Mononuclear cell (primary cell): Measurements from ENCODE around the gene TAF13. TPM values are rescaled to one million over a fixed set of nuclear protein-coding genes. Genes with fewer than 3 reads are reported as not detected.
A peak's percentile ranks its signal among the peaks of the same experiment; 100 is the strongest.

Source experiments
- H3K27me3 ChIP-seq: 2 replicates; pipeline ENCODE4 v1.6.0; 2011; ENCODE audit warnings: low read length, control low read depth; ENCODE audit not compliant: insufficient read depth
- H3K4me1 ChIP-seq: 2 replicates; pipeline ENCODE4 v1.5.1; 2011; ENCODE audit warnings: mild to moderate bottlenecking, low read length, control low read depth; ENCODE audit not compliant: insufficient read depth
- H3K4me3 ChIP-seq: 2 replicates; pipeline ENCODE4 v1.5.1; 2011; ENCODE audit warnings: mild to moderate bottlenecking, low read length, moderate library complexity
- H3K9me3 ChIP-seq: 2 replicates; pipeline ENCODE4 v1.5.1; 2011; ENCODE audit warnings: low read depth, mild to moderate bottlenecking, control low read depth, low read length
- total RNA-seq: library from RNA; depleted of rRNA; stranded (reverse); fragments of >200 nt; gene quantifications from one replicate; pipeline ENCODE4 v1.2.3, GENCODE V29; 2012

The TAF13 gene
- total RNA-seq, 1 donor = 59.2 TPM

DNA sequence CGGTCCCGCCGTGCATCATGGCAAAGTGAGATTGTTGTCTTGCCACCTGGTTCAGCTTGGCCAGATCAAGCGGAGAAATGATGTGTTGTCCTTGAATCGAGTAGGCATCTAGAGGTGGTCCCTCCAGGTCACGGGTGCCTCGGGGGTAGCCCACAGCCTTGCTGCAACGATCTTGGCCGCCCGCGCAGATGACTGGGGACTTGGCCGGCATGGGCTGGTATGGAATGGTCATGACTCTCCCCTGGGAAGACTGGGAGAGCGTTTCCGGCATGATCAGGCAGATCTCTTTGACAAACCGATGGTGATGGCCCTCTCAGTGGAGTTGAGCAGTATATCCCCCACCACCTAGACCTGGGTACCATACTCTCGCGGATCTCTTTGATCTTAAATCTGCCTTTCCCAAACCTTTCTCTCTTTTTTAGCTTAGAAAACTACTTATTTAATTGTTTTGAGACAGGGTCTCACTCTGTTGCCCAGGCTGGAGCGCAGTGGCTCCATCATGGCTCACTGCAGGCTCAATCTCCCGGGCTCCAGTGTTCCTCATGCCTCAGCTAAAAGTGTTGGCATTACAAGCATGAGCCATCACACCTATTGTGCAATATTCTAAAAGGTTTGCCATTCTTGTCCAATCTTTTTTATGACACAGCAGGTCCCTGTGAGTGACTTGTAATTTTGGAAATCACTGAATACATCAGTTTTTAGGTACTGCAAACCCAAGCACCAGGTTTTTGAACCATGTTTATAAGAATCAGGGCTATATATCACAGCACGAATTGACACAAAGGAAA is 28.8 kb upstream of the TAF13 start:
- H3K9me3 ChIP-seq = no peaks in the 10 kb centered on the region
- H3K27me3 ChIP-seq = no peaks in the 10 kb centered on the region
- no peak overlapping the region for H3K4me3 ChIP-seq
- peaks cover 12% of the 10 kb centered on the region for H3K4me1 ChIP-seq

DNA sequence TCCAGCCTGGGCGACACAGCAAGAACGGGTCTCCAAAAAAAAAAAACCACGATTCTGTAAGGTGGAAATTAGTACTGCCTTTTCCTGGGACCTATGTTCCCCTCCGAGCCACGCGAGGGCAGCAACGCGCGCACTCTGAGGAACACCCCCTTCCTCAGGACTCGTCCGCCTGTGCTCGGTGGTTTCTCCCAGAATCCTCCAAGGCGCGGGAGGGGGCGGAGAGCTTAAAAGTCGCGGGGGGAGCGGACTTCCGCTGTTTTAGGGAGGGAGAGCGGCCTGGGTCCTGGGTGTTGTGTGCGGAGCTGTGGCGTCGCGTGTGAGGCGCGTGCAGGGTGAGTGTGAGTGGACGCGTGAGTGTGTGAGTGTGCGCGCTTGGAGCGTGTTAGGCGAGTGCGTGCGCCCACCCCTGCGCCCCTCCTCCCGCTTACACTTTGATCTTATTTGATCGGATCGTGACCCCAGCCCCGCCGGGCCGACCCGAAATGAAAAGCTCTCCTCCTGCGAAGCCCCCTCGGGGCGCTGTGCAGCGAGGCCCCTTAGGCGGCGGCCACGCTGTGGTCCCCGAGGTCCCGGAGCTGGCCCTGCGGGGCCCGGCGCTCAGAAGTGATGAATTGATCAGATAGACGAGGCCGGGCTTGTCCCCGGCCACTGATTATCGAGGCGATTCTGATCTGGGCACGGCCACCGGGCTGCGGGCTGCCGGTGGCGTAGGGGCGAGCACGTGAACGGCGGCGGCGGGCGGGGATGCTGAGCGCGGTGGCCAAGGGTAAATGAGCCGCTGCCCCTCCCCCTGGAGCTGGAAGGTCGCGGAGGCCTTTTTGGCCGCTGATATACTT is 24.4 kb upstream of the TAF13 start:
- H3K9me3 ChIP-seq = no peaks in the 10 kb centered on the region
- H3K4me1 ChIP-seq = peaks cover 12% of the 10 kb centered on the region
- no peaks in the 10 kb centered on the region for H3K27me3 ChIP-seq
- H3K4me3 ChIP-seq = peak overlapping the region; percentile 75

DNA sequence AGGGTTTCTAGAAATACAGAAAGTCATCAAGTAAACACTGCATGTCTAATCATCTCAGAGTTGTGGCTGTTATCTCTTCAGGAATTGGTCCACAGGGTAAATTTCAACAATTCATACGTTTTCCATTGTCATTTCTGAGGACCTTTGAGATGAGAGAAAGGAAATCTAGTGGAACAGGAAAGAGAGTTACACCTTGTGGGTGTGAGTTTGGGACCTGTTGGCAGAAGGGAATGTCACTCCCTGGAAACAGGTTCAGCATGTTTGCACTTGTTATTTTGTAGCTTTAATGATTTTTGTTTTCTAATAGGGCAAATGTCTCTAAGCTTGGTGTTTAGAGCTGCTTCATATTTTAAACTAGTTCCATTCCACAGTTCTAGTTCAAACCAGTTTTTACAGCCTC is 20.3 kb upstream of the TAF13 start:
- H3K9me3 ChIP-seq = no peaks in the 10 kb centered on the region
- H3K4me3 ChIP-seq = no peak overlapping the region
- H3K27me3 ChIP-seq = no peaks in the 10 kb centered on the region
- peaks cover 22% of the 10 kb centered on the region for H3K4me1 ChIP-seq

DNA sequence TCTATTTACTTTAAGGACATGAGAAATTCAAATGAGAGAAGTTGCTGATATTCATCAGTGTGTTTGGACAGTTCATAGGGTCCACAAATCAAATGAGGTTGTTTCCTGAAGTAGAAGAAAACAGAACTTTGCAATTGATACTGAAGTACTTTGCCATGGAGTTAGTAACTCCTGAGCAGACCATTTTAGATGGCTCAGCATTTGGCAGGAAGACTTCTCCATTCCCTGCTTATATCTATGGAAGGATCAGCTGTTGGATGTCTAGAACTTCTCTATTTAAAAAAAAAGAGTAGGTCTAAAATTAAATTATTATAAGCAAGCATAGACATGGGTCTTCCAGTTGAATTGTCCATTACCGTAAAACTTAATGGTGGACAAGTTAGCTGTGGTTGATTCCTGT is 19.8 kb upstream of the TAF13 start:
- H3K4me1 ChIP-seq = peaks cover 19% of the 10 kb centered on the region
- no peaks in the 10 kb centered on the region for H3K9me3 ChIP-seq
- H3K27me3 ChIP-seq = no peaks in the 10 kb centered on the region
- no peak overlapping the region for H3K4me3 ChIP-seq

DNA sequence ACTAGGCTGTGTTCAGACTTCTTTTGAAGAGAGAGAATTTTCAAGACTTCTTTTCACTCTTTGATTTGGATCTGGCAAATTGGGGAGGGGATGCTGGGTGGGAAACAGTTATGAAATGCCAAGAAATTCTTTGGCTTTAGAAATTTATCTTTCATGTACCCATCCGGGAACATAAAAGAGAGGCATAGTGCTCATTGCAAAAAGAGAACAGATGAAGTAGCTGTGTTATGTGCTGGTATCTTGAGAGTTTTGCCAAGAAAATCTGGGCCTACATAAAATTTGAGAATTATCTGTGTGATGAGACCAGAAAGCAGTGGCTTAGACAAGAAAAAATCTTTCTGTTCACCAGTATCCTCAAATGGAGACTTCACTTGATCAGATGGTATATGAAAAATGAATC is 19.1 kb upstream of the TAF13 start:
- Histone ChIP-seq H3K27me3 (no peaks in the 10 kb centered on the region), H3K4me3 (no peak overlapping the region), H3K4me1 (peaks cover 21% of the 10 kb centered on the region), H3K9me3 (no peaks in the 10 kb centered on the region)

DNA sequence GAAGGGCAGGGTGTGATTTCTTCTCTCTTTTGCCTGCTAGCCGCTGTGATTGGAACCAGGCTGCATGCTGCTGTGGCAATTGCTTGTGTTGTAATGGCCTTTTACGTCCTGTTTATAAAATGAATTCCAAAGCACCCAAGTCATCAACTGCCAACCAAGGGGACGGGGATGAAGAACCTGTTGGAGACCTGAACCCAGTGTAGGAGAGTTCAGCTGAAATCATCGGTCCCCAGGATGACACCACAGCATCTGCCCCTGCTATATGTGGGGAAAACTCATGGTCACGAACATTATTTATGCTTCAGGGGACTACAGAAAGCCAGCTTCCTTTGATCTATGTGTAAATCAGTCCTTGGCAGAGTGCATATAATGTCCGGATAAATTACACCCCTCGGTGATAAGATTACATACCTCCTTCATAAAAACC is 18.6 kb upstream of the TAF13 start:
- Histone ChIP-seq H3K4me3 (no peak overlapping the region), H3K27me3 (no peaks in the 10 kb centered on the region), H3K4me1 (peaks cover 26% of the 10 kb centered on the region), H3K9me3 (no peaks in the 10 kb centered on the region)

DNA sequence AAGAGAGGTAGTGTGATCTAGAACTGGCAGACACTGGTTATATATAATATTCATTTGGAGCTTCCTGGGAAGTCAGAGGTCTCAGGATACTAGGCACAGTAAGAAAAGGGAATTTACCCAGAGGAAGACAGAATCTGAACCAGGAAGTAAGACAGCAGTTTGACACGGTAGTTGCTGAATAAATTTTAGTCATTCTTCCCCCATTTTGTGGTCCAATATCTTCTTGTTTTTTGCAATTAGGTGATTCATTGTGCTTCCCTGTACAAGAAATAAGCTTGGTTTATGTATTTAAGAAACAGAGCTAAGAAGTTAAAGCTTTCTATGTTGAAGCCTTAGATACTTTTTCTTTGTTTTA is 16.0 kb upstream of the TAF13 start:
- Histone ChIP-seq H3K27me3 (no peaks in the 10 kb centered on the region), H3K4me3 (peak overlapping the region; percentile 72)

DNA sequence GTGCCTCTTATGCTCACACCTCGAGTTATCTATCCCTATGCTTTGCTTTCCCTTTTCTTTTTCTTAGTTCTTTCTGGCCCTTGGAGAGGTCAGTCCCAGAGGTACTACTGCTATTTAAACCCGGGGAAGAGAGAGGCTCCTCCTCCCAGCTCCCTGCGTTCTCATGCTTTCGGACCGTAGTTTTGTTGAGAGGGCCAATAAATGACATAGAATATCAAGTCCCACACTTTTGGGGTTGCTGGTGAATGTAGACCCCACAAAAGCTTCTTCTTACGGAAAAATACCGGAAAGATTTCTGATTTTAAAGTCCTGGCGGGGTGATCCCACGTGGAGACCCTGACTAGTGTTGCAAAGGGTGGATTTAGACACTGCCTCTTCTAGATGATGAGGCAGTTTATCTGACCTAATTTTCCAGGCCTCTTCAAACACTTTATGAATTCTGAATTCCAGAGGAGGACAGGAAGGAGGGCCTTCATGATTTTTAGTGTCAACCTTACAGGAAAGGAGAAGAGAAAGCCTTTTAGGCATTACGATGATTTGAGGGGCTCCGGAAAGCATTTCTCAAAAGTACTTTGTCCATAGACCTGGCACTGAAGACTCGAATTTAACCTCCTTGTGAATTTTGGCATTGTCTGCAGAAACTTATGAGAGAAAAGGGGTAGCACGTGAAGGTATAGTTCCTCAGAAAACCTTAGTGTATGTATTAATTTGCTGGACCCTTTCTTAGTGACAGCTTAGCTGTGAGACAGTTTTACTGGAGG is 15.5 kb upstream of the TAF13 start:
- H3K4me3 ChIP-seq = peak overlapping the region; percentile 72
- no peaks in the 10 kb centered on the region for H3K27me3 ChIP-seq
- no peaks in the 10 kb centered on the region for H3K9me3 ChIP-seq
- peaks cover 36% of the 10 kb centered on the region for H3K4me1 ChIP-seq

More for the DNA sequence above, 16.0 kb upstream of the TAF13 start:
- Histone ChIP-seq H3K4me1 (peaks cover 33% of the 10 kb centered on the region), H3K9me3 (no peaks in the 10 kb centered on the region)

DNA sequence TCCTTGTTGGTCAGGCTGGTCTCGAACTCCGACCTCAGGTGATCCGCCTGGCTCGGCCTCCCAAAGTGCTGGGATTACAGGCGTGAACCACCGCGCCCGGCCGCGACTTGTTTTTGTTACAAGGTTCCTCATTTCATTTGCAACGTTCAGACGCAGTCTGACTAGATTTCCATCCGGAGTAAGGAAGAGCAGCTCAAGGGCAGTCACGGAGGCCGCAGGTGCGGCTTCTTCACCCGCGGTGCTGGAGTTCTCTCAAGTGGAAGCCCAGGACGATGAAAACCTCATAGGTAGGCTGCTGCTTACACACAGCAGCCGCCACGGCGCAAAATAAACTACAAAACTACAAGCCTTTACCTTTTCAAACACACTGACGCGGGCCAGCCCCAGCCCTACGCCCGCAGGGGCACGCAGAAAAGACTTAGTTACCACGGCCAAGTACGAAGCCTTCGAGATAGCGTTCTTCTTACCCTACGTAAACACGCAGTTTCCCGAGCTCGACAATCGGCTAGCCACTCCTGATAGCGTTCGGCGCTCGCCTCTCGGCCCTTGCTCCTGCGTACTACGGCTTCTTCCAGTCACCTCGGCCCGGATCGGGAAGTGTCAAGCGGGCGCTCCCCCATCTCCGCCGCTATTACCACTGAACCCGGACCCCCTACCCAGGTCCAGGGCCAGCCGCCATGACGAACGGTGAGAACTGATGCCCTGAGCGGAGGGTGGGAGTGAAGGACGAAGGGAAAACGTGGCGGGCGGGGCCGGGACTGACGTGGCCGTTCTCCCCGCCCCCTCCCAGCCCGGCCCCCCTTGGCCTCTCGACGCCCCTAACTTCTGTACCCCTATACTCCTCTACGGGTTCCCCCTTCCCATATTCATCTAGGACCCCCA is 14.6 kb upstream of the TAF13 start, which contains the start of gene TMEM167B:
TSS of gene TMEM167B (plus strand) at position 569 of the 882 bp plus-strand sequence. CDS start at position 678, 109 bp downstream.
- Histone ChIP-seq H3K4me1 (peaks cover 36% of the 10 kb centered on the region), H3K9me3 (no peaks in the 10 kb centered on the region), H3K4me3 (peak within 1 kb of the TSS; percentile 72), H3K27me3 (no peaks in the 10 kb centered on the region)

DNA sequence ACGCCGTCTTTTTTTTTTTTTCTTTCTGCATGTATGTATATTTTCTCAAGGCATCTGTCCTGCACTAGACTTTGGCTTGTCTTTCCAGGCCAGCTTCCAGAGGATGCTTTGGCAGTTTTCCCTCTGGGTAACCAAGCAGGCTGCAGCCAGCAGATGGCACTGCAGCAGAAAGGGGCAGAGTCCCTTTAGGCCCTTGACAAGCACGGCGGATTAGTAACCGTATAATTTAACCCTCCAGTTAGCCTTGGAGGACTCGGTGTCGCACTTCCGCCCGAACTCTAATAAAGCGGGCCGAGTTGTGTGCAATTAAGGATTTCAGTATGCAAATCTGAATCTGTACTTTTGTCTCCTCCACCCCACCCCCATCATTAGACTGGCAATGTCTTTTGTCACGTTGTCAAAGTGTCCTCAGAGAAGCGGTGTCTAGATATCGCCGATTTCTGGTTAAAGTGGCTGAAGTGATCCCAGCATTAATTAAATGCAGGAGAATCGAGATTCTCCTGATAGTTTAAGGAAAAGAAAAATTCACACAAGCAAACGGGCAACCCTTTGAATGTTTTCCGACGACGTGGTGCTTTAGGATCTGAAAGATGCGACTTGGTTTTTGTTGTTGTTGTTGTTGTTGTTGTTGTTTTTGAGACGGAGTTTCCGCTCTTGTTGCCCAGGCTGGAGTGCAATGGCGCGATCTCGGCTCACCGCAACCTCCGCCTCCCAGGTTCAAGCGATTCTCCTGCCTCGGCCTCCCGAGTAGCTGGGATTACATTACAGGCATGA is 13.6 kb upstream of the TAF13 start:
- Histone ChIP-seq H3K27me3 (no peaks in the 10 kb centered on the region), H3K4me3 (peak overlapping the region; percentile 72), H3K9me3 (no peaks in the 10 kb centered on the region), H3K4me1 (peaks cover 36% of the 10 kb centered on the region)

DNA sequence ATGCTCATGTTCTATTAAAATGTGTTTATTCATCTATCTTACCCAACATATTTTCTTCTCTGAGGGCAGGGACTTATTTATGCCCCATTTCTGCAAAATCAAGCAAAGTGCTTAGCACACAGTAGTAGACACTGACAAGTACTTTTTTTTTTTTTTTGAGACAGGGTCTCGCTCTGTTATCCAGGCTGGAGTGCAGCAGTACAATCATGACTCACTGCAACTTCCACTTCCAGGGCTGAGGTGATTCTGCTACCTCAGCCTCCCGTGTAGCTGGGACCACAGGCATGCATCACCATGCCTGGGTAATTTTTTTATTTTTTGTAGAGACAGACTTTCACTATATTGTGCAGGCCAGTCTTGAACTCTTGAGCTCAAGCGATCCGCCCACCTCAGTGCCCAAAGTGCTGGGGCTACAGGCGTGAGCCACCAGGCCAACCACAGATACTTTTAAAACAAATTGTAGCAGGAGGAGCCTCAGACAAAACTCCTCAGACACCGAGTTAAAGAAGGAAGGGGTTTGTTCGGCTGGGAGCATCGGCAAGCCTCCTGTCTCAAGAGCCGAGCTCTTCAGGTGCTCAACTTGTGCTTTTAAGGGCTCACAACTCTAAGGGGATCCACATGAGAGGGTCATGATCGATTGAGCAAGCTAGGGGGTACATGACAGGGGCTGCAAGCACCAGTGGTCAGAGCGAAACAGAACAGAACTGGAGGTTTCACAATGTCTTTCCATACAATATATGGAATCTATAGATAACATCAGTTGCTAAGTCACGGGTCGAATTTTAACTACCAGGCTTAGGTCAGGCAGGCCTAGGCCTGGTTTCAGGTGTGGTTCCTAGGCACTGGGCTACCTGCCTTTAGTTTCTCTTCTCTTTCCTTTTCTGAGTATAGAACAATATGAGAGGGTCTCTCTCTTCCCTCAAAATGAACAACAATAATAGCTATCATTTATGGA is 9.0 kb upstream of the TAF13 start:
- H3K9me3 ChIP-seq = no peaks in the 10 kb centered on the region
- no peak overlapping the region for H3K4me3 ChIP-seq
- no peaks in the 10 kb centered on the region for H3K27me3 ChIP-seq
- H3K4me1 ChIP-seq = peaks cover 15% of the 10 kb centered on the region

DNA sequence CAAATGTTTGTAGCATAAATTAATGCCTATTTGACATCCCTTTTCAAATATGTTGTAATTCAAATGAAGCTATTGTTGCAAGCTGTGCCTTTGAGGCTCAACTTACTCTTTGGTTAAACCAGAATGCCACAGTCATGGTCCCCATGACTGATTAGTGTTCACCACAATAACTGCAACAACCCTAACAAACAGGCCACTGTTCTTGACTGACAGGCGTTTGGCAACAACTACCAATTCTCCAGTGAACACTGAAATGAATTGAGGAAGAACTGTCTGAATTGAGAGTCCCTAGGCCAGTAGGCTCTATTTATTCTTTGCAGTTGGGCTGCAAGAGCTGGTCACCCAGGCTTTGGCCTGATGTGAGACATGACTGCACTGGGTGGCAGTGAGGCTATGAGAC is 8.1 kb upstream of the TAF13 start:
- Histone ChIP-seq H3K4me1 (peaks cover 9% of the 10 kb centered on the region), H3K4me3 (no peak overlapping the region), H3K9me3 (no peaks in the 10 kb centered on the region), H3K27me3 (no peaks in the 10 kb centered on the region)

DNA sequence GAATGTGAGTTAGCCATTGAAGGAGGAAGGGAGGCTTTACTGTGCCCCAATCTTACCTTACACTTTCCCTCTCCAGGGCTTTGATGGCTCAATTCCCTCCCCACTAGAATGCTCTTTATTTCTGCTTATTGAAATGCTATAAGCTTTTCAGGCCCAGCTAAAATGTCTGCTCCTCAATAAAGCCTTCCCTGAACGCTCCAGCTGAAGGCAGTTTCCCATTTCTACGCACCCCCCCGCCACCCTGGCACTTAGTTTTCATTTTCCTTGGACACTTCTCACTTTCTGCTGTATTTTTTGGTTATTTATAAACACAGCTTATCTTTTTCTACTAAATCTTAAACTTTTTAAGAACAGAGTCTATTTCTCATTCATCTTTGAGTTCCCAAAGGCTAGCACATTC is 7.7 kb upstream of the TAF13 start:
- peaks cover 9% of the 10 kb centered on the region for H3K4me1 ChIP-seq
- no peaks in the 10 kb centered on the region for H3K9me3 ChIP-seq
- no peak overlapping the region for H3K4me3 ChIP-seq
- H3K27me3 ChIP-seq = no peaks in the 10 kb centered on the region
